GM19463 (cell line): Measurements from ENCODE around the gene COX8C.
A peak's percentile ranks its signal among the peaks of the same experiment; 100 is the strongest.
"Not testable (repeated sequence)": the region's sequence is repeated elsewhere in the genome, so short reads cannot be mapped to it uniquely, and the experiment has no call there.

ENCODE experiments used
- ATAC-seq: cut with Tn5 transposase; IDR thresholded peaks from one replicate; pipeline ENCODE4 v1.9.1; 2021; ENCODE audit warnings: mild to moderate bottlenecking, moderate library complexity; ENCODE audit not compliant: unreplicated experiment

The COX8C gene

DNA sequence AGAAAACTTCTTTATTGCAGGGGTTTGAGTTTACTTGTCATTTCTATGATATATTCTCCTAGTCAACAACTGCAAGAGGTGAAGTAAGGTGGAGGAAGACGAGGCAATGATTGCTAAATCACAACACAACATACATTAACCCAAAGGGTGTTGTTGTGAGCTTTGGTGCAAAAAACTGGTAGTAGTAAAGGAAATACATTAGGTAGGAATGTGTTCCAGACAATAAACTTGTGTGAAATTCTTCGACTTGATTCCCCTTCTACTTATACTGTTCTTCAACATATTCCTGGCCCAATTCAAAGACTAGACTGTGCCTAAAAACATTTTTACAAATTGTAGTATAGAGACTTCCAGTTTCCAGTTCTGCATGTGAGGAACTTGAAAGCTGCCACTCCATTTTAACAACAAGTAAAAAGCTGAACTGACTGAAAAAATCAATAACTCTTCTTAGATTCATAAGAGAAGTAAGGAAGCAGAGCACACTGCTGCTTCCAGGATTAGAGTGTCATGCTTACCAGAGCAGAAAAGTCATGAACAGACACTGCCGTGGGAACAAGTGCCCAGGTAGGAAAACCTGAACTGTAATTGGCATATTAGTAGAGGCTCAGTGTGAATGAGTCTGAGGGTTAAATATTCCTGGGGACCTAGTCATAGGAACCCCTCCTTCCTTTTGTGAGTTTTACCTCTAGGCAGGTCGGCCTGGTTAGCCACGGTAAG lies 22.2 kb downstream of the COX8C start:
- ATAC-seq = no peak

DNA sequence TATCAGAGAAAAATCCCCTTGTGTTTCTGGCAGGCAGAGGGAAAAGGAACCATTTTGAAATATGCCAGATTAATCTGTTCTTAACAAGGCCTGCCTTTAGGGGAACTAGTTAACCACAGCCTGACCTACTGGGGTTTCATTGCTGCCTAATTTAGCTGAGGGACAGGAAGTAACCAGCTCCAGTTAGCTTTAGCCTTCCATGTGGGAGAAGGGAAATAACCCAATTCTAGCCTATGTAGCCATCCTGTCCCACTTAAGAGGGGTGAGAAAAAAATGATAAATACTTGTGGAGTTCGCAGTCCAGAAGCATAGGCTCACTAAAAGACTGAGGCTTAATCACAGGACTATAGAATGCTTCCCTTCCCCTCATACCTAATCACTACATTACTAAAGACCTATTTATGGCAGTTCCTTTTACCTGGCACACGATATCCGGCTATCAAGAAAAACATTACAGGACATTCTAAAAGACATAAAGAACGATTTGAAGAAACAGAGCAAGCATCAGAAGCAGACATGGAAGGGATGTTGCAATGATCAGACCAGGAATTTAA lies 22.8 kb downstream of the COX8C start:
- peak; percentile 88 for ATAC-seq

DNA sequence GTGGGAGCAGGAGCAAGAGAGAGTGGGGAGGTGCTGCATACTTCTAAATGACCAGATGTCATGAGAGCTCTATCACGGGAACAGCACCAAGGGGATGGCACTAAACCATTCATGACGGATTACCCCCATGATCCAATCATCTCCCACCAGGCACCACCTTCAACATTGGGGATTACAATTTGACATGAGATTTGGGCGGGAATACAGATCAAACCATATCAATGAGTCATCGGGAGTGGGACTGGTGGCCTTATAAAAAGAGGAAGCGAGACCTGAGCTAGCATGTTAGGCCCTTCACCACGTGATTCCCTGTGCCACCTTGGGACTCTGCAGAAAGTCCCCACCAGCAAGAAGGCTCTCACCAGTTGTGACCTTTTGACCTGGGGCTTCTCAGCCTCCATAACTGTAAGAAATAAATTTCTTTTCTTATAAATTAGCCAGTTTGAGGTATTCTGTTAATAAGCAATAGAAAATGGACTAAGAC lies 28.7 kb downstream of the COX8C start:
- ATAC-seq = peak; percentile 97

DNA sequence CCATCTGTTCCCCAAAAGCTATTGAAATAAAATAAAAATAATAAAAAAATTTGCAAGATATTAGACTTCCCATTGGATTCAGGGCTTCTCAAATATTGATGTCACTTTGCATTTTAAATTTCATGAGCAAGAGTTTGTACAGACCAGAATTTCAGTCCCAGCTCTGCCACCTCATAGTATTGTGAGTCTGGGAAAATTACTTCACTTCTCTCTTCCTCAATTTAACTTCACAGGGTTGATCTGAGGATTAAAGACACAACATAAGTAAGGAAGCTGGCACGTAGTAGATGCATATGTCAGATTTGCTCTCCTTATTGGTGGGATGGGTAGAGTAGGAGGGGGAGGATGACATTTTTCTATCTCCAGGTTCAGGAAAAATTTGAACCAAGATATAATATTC lies 32.8 kb downstream of the COX8C start:
- no peak for ATAC-seq

DNA sequence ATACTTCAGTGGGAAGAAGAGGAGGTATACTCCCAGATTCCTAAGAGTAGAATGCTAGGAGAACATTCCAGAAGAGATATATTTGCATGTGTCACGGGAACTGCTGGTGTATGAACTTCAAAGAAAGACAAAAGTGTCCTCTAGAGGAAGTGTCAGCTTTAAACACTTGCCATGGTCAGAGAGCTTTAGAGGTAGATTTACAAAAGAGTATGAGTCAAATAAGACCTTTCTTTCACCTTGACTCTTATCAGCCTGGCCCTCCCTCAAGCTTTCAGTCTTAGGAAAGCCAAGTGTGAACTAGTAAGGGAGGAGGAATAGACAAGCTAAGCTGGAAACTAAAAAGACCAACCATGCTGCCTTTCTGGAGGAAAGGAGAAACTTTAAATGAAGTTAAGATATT lies 34.7 kb downstream of the COX8C start:
- peak; percentile 69 for ATAC-seq

DNA sequence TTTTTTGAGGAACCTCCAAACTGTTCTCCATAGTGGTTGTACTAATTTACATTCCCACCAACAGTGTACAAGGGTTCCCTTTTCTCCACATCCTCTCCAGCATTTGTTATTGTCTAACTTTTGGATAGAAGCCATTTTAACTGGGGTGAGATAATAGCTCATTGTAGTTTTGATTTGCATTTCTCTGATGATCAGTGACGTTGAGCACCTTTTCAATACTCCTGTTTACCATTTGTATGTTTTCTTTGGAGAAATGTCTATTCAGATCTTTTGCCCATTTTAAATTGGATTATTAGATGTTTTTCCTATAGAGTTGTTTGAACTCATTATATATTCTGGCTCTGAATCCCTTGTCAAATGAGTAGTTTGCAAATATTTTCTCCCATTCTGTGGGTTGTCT lies 37.3 kb downstream of the COX8C start:
- not testable (repeated sequence) for ATAC-seq

DNA sequence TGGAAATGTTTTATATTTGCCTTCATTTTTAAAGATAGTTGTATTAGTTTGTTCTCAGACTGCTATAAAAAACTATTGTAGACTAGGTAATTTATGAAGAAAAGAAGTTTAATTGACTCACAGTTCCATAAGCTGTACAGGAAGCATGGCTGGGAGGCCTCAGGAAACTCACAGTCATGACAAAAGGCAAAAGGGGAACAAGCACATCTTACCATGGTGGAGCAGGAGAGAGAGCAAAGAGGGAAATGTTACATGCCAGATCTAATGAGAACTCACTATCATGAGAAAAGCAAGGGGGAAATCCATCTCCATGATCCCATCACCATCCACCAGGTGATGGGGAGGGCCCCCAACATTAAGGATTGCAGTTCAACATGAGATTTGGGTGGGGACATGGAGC lies 48.2 kb downstream of the COX8C start:
- ATAC-seq = no peak

DNA sequence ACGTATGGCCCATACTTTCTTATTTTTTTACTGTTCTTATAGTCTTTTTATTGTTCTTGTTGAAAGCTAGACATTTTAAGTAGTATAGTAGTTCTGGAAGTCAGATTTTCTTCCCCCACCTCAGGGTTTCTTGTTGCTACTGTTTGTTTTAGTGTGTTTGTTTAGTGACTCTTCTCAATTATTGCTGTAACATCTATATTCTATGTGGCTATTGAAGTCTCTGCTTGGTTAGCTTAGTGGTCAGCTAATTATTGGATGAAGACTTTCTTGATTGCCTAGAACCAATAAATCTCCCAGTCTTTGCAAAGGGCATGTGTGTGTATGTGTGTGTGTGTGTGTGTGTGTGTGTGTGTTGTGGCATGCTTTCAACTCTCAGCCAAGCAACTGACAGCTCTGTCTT lies 49.5 kb downstream of the COX8C start:
- ATAC-seq = no peak
